NAMALWA (cell line): Measurements from ENCODE around the gene NR2F2.
A peak's percentile ranks its signal among the peaks of the same experiment; 100 is the strongest.

ENCODE experiments used
- DNase-seq: peaks from one replicate; pipeline ENCODE4 v3.0.0-alpha.2; 2015; ENCODE audit warnings: low spot score

The NR2F2 gene

GRCh38 chr15:96320107-96320506, 10.4 kb upstream of the NR2F2 start:
- DNase-seq, result no peak

- DNase-seq, result no peak
Observed at GRCh38 chr15:96320703-96321638, 9.5 kb upstream of the NR2F2 start.

DNA sequence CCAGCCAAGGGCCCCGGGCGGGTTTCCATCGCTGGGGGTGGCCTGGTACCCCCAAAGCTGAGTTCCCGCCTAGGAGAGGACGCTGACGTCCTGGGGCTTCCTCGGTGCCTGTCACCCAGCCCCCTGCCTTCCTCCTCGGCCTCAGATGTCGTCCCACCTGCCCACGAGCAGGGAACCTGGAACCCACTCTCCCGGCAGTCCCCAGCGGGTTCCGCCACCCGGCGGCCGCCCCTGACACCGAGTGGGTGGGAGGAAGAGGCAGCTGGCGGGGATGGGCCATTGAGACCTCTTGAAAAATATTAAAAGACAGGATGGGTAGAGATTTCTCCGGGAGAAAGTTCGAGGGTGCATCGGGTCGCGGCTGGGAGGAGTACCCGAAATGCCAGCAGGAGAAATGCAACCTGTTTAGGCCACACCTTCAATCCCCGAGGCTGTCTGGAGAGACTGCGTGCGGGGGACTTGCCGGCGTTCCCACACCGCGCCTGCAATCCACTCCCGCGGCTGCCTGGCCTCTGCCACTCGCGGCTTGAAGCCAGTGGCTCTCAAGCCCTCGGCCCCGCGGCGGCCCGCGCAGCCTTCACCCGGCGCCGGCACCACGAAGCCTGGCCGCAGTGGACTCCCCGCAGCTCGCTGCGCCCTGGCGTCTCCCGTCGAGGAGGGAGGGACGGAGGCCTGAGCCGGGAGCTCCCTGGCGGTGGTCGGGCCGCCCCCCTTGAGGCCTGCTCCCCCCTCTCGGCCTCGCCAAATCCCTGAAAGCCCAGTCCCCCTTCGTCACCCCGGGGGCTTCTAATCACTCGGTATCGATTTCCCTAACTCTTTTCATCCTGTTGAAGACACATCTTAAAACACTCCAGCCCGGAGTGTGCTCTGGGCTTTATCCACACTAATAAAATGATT, 8.6 kb upstream of the NR2F2 start:
- no peak for DNase-seq

- DNase-seq, result no peak
Observed at GRCh38 chr15:96322536-96323318, 7.8 kb upstream of the NR2F2 start.

DNA sequence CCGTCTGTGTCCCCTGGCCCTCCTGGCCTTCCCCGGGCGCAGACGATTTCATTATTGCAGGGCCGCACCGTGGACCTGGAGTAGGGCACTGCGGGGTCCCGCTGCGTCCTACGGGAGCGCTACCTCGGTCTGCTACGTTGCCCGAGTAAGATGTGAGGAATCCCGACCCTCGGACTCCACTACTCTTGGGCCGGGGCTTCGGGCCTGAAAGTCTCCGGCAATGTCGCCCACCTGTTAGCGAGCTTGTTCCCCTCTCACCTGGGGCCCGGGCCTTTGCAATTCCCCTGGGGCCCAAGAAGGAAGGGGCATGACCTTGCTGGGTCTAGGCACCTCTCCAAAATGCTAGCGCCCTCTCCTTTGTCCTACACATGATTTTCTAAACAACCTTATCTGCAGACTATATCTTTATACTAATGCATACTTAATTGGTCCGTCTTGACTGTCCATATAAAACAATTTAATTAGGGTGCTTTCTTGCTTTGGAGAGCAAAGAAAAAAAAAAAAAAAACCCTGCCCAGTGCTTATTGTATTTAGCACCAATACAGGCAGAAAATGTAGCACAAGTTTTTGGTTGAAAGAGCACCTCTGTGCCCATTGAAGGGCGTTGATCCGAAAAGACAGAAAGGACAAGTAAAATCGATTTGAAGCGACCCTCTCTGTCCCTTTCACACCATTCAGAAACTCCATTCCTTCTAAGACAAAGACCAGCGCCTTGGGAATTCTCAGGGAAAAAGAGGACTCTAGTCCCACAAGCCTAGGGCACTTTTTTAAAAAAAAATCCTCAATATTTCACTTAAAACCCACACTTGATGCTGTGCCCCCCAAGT, 7.0 kb upstream of the NR2F2 start:
- no peak for DNase-seq

DNA sequence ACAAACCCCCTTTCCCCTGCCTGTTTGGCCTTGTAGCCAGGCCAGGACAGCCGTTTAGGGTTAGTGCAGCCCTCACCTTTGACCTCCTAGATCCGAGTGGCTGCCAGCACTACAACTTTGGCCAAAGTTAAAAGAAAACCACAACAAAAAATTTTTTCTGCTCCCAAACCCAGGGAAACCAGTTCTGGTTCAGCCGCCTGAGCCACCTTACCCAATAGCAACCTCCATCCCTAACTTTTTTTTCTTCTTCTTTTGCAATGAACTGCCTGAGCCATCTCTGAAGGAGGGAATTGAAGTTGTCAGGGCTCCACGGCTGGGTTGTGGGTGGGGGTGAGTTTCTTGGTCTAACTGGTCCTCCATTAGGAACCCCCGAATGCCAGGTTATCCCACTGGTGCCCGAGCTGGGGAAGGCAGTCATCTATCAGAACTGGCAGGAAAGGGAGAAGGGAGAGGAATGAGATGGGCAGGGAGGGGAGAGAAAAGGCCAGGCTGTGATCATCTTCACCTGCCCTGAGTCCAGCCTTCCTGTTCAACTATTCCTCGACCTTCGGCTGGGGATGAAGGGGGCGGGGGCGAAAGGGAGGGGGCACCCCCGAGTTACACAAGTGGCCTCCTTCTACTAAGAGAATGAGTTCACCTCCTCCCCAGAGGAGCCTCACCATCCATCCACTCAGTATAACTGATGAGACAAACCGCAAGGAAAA, 6.2 kb upstream of the NR2F2 start:
- no peak for DNase-seq

GRCh38 chr15:96324940-96325540, 5.5 kb upstream of the NR2F2 start:
- no peak for DNase-seq

DNA sequence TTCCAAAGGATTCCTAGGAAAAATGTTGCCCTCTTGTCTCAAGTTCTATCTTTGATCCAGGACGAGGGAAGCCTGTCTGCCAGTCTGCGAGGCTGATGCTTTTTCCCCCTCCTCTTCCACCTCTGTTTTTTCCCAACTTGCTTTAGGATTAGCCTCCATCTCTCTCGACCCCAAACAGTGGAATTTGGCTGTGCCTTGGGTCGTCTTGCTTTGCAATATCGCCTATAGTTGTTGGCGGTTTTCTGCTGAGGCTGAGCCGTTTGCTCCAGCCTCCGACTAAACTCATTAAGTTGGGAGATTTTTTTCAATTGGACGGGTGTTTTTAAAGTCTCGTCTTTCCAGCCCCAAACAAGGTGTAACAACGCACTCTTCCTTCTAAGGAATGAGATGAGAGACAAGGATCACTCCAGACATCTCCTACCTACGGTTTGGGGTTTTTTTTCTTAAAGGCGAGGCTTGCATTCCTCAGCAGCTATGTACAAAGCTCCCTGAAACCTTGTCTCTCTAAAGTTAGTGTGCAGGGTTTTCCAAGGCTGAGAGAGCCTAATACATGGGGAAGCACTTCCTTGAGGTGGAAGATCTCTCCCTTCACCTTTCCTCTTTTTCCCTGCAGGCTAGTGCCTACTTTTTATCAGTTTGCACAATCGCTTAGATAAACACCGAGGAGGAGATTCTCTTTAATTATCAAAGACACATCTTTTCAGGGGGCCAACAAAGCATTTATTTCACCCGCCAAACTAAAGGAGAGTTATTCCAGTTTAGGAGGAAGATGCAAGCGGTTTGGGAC, 4.8 kb upstream of the NR2F2 start:
- DNase-seq, result no peak

DNA sequence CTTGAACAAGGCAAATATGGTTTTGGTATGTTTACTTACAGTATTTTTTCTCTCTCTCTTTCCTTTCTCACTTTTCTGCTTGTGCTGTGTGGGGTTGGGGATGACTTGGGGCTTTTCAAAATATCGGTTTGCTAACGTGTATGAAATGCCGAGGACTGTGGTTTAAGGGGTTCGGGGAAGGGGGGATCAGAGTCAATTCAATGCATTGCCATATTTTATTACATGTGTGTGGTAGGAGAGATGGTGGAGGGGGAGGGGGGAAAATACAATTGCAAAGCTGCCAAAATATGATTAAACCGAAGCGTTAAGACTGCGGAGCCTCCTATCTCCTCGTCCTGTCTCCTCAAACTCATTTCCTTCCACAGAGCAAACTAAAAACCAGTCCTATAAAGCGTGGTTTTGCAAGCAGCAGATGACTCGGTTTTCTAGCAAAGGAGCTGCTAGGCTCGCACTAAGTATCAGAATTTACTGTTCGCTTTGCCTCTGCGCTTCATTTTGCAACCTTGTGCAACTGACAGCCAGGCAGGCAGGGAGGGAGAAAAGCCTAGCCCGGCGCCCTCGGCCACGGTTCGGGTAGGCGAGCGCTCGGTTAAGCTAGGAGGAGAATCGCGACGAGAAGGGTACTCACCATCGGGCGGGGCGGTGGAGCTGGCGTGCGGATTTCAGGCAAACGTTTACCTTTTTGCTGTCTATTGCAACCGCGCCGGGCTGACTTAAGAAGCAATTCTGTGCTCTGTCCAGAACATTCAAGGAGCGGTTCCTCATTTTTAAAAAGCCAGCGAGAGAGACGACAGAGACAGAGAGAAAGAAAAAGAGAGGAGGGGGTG, 4.0 kb upstream of the NR2F2 start:
- no peak for DNase-seq

DNA sequence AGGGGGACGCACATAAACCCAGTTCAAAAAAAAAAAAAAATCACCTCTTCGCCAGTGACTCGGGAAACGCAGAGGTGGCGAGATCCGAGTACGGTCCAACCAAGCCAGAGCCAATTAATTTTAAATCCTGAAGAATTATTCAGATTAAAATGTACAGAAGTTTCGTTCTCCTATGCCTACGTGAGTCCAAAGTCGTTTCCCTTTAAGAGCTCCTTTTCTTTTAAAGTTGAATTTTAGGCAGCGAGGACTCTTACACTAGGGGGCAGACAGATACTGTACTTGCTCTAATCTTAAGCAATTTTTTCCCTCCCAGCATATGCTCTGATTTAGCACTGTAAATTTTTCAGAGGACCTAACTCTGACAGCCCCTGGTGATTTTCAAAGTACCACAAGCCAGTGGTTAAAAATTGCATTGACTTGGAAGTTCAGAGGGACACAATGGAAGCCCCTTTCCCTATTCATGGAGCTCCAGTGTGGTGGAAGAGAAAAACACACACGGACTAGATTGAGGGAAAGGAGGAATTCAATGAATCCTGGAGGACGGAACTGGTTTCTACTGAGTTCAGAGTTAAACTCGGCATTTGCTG, 3.3 kb upstream of the NR2F2 start:
- peak; percentile 66 for DNase-seq

DNA sequence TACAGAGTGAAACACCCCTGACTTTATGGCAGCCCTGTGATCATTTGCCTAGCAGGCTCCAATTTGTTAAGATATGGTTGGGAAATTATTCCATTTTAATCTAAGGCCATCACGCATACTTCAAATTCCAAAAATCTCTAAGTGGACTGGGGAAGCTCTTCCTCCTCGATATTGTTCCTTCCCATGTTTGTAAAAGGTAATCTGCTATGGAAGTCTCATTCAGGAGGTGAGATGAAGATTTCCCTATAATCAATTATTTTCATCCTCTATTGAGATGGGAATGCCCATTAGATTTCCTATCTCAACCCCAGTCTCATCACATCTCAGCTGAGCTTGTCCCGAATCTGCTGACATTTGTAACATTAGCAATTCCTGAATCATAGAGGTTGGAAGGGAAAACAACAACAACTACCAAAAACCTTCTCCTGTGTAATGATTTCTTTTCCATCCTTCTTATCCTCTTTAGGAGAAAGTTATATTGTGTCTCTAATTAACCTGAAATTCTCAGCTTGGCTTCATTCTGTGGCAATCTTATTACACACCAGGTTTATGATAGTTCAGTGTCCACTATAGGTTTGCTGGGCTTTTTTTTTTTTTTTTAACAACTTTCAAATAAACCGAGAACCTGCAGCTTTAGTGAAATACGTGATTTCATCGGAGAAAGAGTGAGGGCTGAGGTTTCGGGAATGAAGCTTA, 2.2 kb upstream of the NR2F2 start:
- no peak for DNase-seq

- DNase-seq, result no peak
Observed at GRCh38 chr15:96328877-96329195, 1.7 kb upstream of the NR2F2 start.

DNA sequence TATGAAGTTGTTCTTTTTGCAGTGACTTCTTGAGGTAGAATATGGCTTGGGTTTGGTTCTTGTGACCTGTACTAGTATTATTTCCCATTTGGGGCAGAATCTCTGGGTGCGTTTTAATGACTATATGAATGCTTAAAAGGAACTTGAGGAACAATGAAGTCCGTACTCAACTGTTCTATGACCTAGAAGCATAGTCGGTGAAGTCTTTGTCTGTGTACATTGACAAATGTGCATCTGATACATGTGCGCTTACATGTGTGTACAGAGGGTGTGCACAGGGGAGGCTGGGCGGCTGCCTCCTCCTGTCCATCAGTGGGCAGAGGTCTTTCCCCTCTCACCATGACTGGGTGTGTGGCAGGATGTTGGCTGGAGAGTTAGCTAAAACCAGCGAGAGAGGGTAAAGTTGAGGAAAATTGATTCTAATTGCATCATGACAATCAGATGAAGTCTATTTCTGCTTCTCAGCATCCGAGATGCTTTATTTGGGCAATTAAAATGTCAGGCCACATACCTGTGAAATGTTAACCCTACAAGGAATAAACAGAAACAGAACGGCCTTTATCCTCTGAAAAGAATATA, 1.0 kb upstream of the NR2F2 start:
- no peak for DNase-seq

DNA sequence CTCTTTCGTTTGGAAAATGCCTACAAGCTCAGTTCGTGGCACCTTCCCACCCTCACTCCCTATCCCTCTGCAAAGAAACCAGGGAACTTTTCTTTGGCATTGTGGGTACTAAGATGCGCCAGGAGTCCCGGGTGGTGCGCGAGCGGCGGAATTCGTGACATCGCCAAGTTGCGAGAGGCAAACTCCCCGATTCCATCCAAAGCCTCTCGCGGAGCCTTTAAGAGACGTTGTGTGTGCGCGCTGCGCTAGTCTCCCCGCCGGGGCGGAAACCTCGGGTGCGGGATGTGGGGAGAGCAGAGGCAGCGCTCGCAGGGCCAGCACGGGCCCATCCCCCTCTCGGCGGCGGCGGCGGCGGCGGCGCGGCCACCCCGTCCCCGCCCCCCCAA, 443 bp upstream of the NR2F2 start:
- no peak for DNase-seq

GRCh38 chr15:96331144-96331944, 844 bp downstream of the NR2F2 start:
- no peak for DNase-seq

DNA sequence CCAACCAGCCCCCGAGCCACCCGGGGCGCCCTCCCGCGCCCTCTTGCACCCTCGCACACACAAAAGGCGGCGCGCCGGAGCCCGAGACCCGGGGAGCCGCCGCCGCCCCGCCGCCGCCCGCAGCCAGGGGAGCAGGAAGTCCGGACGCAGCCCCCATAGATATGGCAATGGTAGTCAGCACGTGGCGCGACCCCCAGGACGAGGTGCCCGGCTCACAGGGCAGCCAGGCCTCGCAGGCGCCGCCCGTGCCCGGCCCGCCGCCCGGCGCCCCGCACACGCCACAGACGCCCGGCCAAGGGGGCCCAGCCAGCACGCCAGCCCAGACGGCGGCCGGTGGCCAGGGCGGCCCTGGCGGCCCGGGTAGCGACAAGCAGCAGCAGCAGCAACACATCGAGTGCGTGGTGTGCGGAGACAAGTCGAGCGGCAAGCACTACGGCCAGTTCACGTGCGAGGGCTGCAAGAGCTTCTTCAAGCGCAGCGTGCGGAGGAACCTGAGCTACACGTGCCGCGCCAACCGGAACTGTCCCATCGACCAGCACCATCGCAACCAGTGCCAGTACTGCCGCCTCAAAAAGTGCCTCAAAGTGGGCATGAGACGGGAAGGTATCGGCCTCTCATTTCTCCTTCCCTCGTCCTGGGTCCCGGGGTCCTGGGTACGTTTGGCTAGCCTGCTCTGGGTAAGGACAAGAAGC, 1.6 kb downstream of the NR2F2 start:
- no peak for DNase-seq
